OCI-LY7 (cell line): ENCODE data around the gene NACA2. TPM values are rescaled to one million over a fixed set of nuclear protein-coding genes. Genes with fewer than 3 reads are reported as not detected.

Experiments
- BruUV-seq: library from RNA; stranded (reverse); fragments of 400-500 nt; replicated peaks from 2 replicates; lab custom pipeline; 2021; lab: Mats Ljungman, UMichigan
- CTCF ChIA-PET: fragments of 300-600 bp; sonication (Branson Sonifier 250); formaldehyde crosslinking; loops from one replicate; lab custom pipeline; 2022; ENCODE audit warnings: antibody characterized with exemption; ENCODE audit not compliant: unreplicated experiment; lab: Charles Lee
- POLR2A ChIA-PET: fragments of 300-600 bp; sonication (Branson Sonifier 250); formaldehyde crosslinking; loops from one replicate; lab custom pipeline; 2022; ENCODE audit warnings: antibody characterized with exemption; lab: Charles Lee
- DNase-seq: peaks from one replicate; pipeline ENCODE4 v3.0.0-alpha.2; 2015; ENCODE audit warnings: low spot score
- H2AFZ ChIP-seq: fragments of 200-600 bp; sonication (generic), shearing (Covaris generic); 2 replicates; pipeline ENCODE4 v1.6.1; 2014; ENCODE audit warnings: mild to moderate bottlenecking, antibody characterized with exemption, low read length, moderate library complexity
- H3K27ac ChIP-seq: fragments of 200-600 bp; sonication (generic); 2 replicates; pipeline ENCODE4 v1.5.1; 2014; ENCODE audit warnings: mixed run types, low read depth, mild to moderate bottlenecking, moderate library complexity, low read length, inconsistent platforms; ENCODE audit not compliant: poor library complexity, severe bottlenecking
- H3K36me3 ChIP-seq: fragments of 200-600 bp; sonication (generic); 2 replicates; pipeline ENCODE4 v1.6.1; 2014; ENCODE audit warnings: mild to moderate bottlenecking, antibody characterized with exemption, low read length, moderate library complexity, mixed read lengths; ENCODE audit not compliant: insufficient read depth
- H3K4me1 ChIP-seq: fragments of 200-600 bp; sonication (generic); 2 replicates; pipeline ENCODE4 v1.5.1; 2014; ENCODE audit warnings: mild to moderate bottlenecking, low read length; ENCODE audit not compliant: insufficient read depth, poor library complexity, severe bottlenecking
- H3K4me2 ChIP-seq: fragments of 200-600 bp; sonication (generic); 2 replicates; pipeline ENCODE4 v1.6.1; 2014; ENCODE audit warnings: mild to moderate bottlenecking, low read length
- H3K4me3 ChIP-seq: fragments of 200-600 bp; sonication (generic); 2 replicates; pipeline ENCODE4 v1.5.1; 2014; ENCODE audit warnings: mild to moderate bottlenecking, low read depth, low read length; ENCODE audit not compliant: poor library complexity, severe bottlenecking
- H3K79me2 ChIP-seq: fragments of 200-600 bp; sonication (generic); 2 replicates; pipeline ENCODE4 v1.6.1; 2016; ENCODE audit warnings: low read depth, mild to moderate bottlenecking, low read length, moderate library complexity, mixed read lengths; ENCODE audit not compliant: insufficient read depth
- H3K9me2 ChIP-seq: fragments of 200-600 bp; sonication (generic); 2 replicates; pipeline ENCODE4 v1.6.1; 2016; ENCODE audit warnings: mild to moderate bottlenecking, low read length, mixed read lengths; ENCODE audit not compliant: insufficient read depth
- H3K9me3 ChIP-seq: fragments of 200-600 bp; sonication (generic); 2 replicates; pipeline ENCODE4 v1.6.1; 2014; ENCODE audit warnings: mild to moderate bottlenecking, mixed run types, low read length, mixed read lengths
- H4K20me1 ChIP-seq: fragments of 200-600 bp; sonication (generic); 2 replicates; pipeline ENCODE4 v1.6.1; 2014; ENCODE audit warnings: mild to moderate bottlenecking, antibody characterized with exemption, low read length, moderate library complexity, mixed read lengths; ENCODE audit not compliant: insufficient read depth
- CTCF ChIP-seq: fragments of 200-600 bp; sonication (generic); conservative IDR thresholded peaks from 2 replicates; pipeline ENCODE4 v1.5.1; 2014; ENCODE audit warnings: mild to moderate bottlenecking, antibody characterized with exemption, low read length, moderate library complexity, mixed read lengths
- EZH2phosphoT487 ChIP-seq: fragments of 200-600 bp; sonication (generic); IDR thresholded peaks from 2 replicates; pipeline ENCODE4 v1.6.1; 2018; ENCODE audit warnings: low read depth, borderline replicate concordance, mild to moderate bottlenecking, mixed run types, antibody characterized with exemption, low read length, moderate library complexity, mixed read lengths
- intact Hi-C: fragments of 100-400 bp; cut with micrococcal nuclease; formaldehyde crosslinking; loops from one replicate; pipeline ENCODE4 v1.10.0; 2022; ENCODE audit not compliant: unreplicated experiment
- total RNA-seq, 2 experiments: library from RNA; depleted of rRNA in 1 of 2; stranded (reverse); fragments of >200 nt in 1 of 2; shearing (Covaris generic) in 1 of 2; gene quantifications; 2 replicates each; pipeline ENCODE4 v1.2.3, GENCODE V29; 2014 to 2022

Gene NACA2
- total RNA-seq, 2 experiments from 2014 or later = not detected

- Histone ChIP-seq H3K36me3 (no peaks in the 10 kb centered on the region), H4K20me1 (no peaks in the 10 kb centered on the region), H3K27ac (no peak overlapping the region), H2AFZ (no peak overlapping the region), H3K4me3 (no peak overlapping the region), H3K79me2 (no peaks in the 10 kb centered on the region), H3K4me2 (no peak overlapping the region), H3K9me2 (no peaks in the 10 kb centered on the region), H3K9me3 (no peaks in the 10 kb centered on the region), H3K4me1 (peaks cover 15% of the 10 kb centered on the region)
- POLR2A ChIA-PET = no interaction called here
- intact Hi-C loops = no loop called here
- DNase-seq = no peak
- TF ChIP-seq EZH2phosphoT487 = no peak
- no peak for TF ChIP-seq CTCF
- CTCF ChIA-PET = no interaction called here
- no TSS peak for BruUV-seq
These were observed 911 bp upstream of the NACA2 start for GRCh38 chr17:61591930-61592329.

- CTCF ChIA-PET = no interaction called here
- H2AFZ ChIP-seq = no peak overlapping the region
- no peaks in the 10 kb centered on the region for H3K9me3 ChIP-seq
- intact Hi-C loops = no loop called here
- H3K79me2 ChIP-seq = no peaks in the 10 kb centered on the region
- no peak overlapping the region for H3K27ac ChIP-seq
- no peak overlapping the region for H3K4me2 ChIP-seq
- DNase-seq = no peak
- no peaks in the 10 kb centered on the region for H4K20me1 ChIP-seq
- H3K9me2 ChIP-seq = no peaks in the 10 kb centered on the region
- BruUV-seq = no TSS peak
- POLR2A ChIA-PET = no interaction called here
- peaks cover 15% of the 10 kb centered on the region for H3K4me1 ChIP-seq
- TF ChIP-seq EZH2phosphoT487 (no peak), CTCF (no peak)
- no peak overlapping the region for H3K4me3 ChIP-seq
- H3K36me3 ChIP-seq = no peaks in the 10 kb centered on the region
These were observed 1.0 kb downstream of the NACA2 start for GRCh38 chr17:61589990-61590389.

GRCh38 chr17:61587807-61588660 is 3.0 kb downstream of the NACA2 start:
- TF ChIP-seq EZH2phosphoT487 (no peak), CTCF (no peak)
- H3K4me1 ChIP-seq = peaks cover 12% of the 10 kb centered on the region
- H3K79me2 ChIP-seq = no peaks in the 10 kb centered on the region
- CTCF ChIA-PET = interaction anchor here (0.6 kb wide), 1 partner anchor 170 kb away, joined by 3 read pairs; no protein-coding TSS in a partner anchor
- H3K9me2 ChIP-seq = no peaks in the 10 kb centered on the region
- H3K4me3 ChIP-seq = no peak overlapping the region
- no peaks in the 10 kb centered on the region for H4K20me1 ChIP-seq
- peak overlapping the region; percentile 44 for H3K4me2 ChIP-seq
- DNase-seq = no peak
- intact Hi-C loops = no loop called here
- no peaks in the 10 kb centered on the region for H3K36me3 ChIP-seq
- POLR2A ChIA-PET = interaction anchor here (0.8 to 1.6 kb wide), 4 partner anchors 13 to 28 kb away, joined by 3 to 5 read pairs (median 4); no protein-coding TSS in a partner anchor
- H3K27ac ChIP-seq = no peak overlapping the region
- peak overlapping the region; percentile 57; the same call in 1 of the 2 replicates for H2AFZ ChIP-seq
- H3K9me3 ChIP-seq = no peaks in the 10 kb centered on the region
- no TSS peak for BruUV-seq
